Thyroid gland (tissue), 4 donors: ENCODE data around the gene SERTAD1. TPM values are rescaled to one million over a fixed set of nuclear protein-coding genes. Genes with fewer than 3 reads are reported as not detected.
"Not testable (repeated sequence)": the region's sequence is repeated elsewhere in the genome, so short reads cannot be mapped to it uniquely, and the experiment has no call there.

Source experiments
- DNase-seq, 2 donors: peaks; one replicate each; pipeline ENCODE4 v3.0.0-alpha.2; 2019
- H3K27ac ChIP-seq, 3 donors: fragments of 200-600 bp; sonication (generic); 1 replicate in 2 of 3; 2 replicates in 1 of 3; pipeline ENCODE4 v1.5.1; 2016 to 2019; ENCODE audit warnings: mild to moderate bottlenecking in 1 of 3, moderate library complexity in 1 of 3
- H3K27me3 ChIP-seq: fragments of 200-600 bp; sonication (generic); one replicate; pipeline ENCODE4 v1.5.1; 2019
- H3K36me3 ChIP-seq, 2 donors: fragments of 200-600 bp; sonication (generic); one replicate each; pipeline ENCODE4 v1.5.1; 2016 to 2019
- H3K4me1 ChIP-seq, 2 donors: fragments of 200-600 bp; sonication (generic); one replicate each; pipeline ENCODE4 v1.5.1; 2017 to 2019
- H3K4me3 ChIP-seq, 3 donors: fragments of 200-600 bp; sonication (generic); replicated peaks in 1 of 3; 1 replicate in 2 of 3; 2 replicates in 1 of 3; pipeline ENCODE4 v1.5.1; 2016; ENCODE audit warnings: mild to moderate bottlenecking in 1 of 3
- H3K9me3 ChIP-seq: fragments of 200-600 bp; sonication (generic); one replicate; pipeline ENCODE4 v1.5.1; 2017
- CTCF ChIP-seq, 6 experiments: fragments of 200-600 bp in 3 of 6; fragments of 450-650 bp in 3 of 6; sonication (generic) in 3 of 6; IDR thresholded peaks; one replicate each; pipeline ENCODE4 v1.5.1; 2016 to 2019; ENCODE audit warnings: antibody characterized with exemption in 6 of 6, mild to moderate bottlenecking in 2 of 6, inconsistent platforms in 1 of 6, moderate library complexity in 1 of 6
- POLR2A ChIP-seq, 2 donors: fragments of 450-650 bp; IDR thresholded peaks; one replicate each; pipeline ENCODE4 v1.6.1; 2017; ENCODE audit warnings: antibody characterized with exemption in 2 of 2, mild to moderate bottlenecking in 2 of 2, moderate library complexity in 1 of 2
- WGBS, 2 donors: methylation state at CpG; one replicate each; pipeline ENCODE4 v1.1.5; 2017; 5-methylcytosine and 5-hydroxymethylcytosine counted together
- intact Hi-C: fragments of 100-400 bp; cut with DNase I; formaldehyde crosslinking; loops from one replicate; pipeline ENCODE4 v1.15.1; 2023
- total RNA-seq, 4 donors: library from RNA; depleted of rRNA; stranded (reverse); fragments of >200 nt; gene quantifications; one replicate each; pipeline ENCODE4 v1.2.3, GENCODE V29; 2016

Gene SERTAD1
- total RNA-seq, 4 donors from 2014 or later: 12.6 to 19.9 (median 15.1) TPM

- Histone ChIP-seq H3K4me3 (no peak overlapping the region), H3K27ac (no peak overlapping the region), H3K4me1 (peaks cover 3 to 18% of the 10 kb centered on the region in 2 donors), H3K36me3 (peaks cover 15 to 17% of the 10 kb centered on the region in 2 donors), H3K27me3 (no peaks in the 10 kb centered on the region), H3K9me3 (no peaks in the 10 kb centered on the region)
- 92 to 98% methylated on average over 3 of the region's 3 CpGs for WGBS, 2 donors
- DNase-seq: no peak
- intact Hi-C loops: no loop called here
- no peak for TF ChIP-seq POLR2A (IDR thresholded peaks at IDR 0.05)
Measured at GRCh38 chr19:40438284-40438683, 12.5 kb upstream of the SERTAD1 start.

- Histone ChIP-seq H3K4me3 (peak overlapping the region in 1 of 3 donors; percentile 27), H3K27me3 (no peaks in the 10 kb centered on the region), H3K27ac (peak overlapping the region; percentile 57 to 93 (median 92)), H3K9me3 (no peaks in the 10 kb centered on the region), H3K36me3 (no peaks in the 10 kb centered on the region), H3K4me1 (peaks cover 7 to 17% of the 10 kb centered on the region in 2 donors)
- peak in 1 of 2 donors; percentile 68 for TF ChIP-seq POLR2A (IDR thresholded peaks at IDR 0.05)
- TF ChIP-seq CTCF (IDR thresholded peaks at IDR 0.05): no peak
- intact Hi-C loops: no loop called here
- DNase-seq: peak; percentile 92 to 93
- WGBS, 2 donors: 1 to 3% methylated on average over 21 to 27 of the region's 50 CpGs
Measured at GRCh38 chr19:40433391-40434216, 7.8 kb upstream of the SERTAD1 start.

GRCh38 chr19:40432760-40433159, 7.0 kb upstream of the SERTAD1 start:
- Histone ChIP-seq H3K27ac (peak overlapping the region; percentile 57 to 93 (median 92)), H3K4me1 (peaks cover 7 to 17% of the 10 kb centered on the region in 2 donors), H3K4me3 (peak overlapping the region in 1 of 3 donors; percentile 27)
- H3K27me3 ChIP-seq, intact Hi-C loops, H3K36me3 ChIP-seq, H3K9me3 ChIP-seq, DNase-seq: not testable (repeated sequence)
- 29 to 43% methylated on average over 7 of the region's 7 CpGs for WGBS, 2 donors

GRCh38 chr19:40431698-40432097, 5.9 kb upstream of the SERTAD1 start:
- Histone ChIP-seq H3K36me3 (no peaks in the 10 kb centered on the region), H3K4me1 (peaks cover 7 to 17% of the 10 kb centered on the region in 2 donors), H3K4me3 (no peak overlapping the region), H3K9me3 (no peaks in the 10 kb centered on the region), H3K27ac (no peak overlapping the region), H3K27me3 (no peaks in the 10 kb centered on the region)
- TF ChIP-seq CTCF (IDR thresholded peaks at IDR 0.05): no peak
- no peak for TF ChIP-seq POLR2A (IDR thresholded peaks at IDR 0.05)
- intact Hi-C loops: no loop called here
- no peak for DNase-seq
- 92 to 93% methylated on average over 3 of the region's 3 CpGs for WGBS, 2 donors

GRCh38 chr19:40430242-40430641, 4.5 kb upstream of the SERTAD1 start:
- 91 to 98% methylated on average over 10 of the region's 10 CpGs for WGBS, 2 donors
- DNase-seq, H3K36me3 ChIP-seq, H3K27me3 ChIP-seq, H3K9me3 ChIP-seq, H3K27ac ChIP-seq, intact Hi-C loops, H3K4me3 ChIP-seq: not testable (repeated sequence)
- H3K4me1 ChIP-seq: peaks cover 7 to 17% of the 10 kb centered on the region in 2 donors

- H3K27me3 ChIP-seq, H3K27ac ChIP-seq, H3K9me3 ChIP-seq, DNase-seq, intact Hi-C loops, H3K4me3 ChIP-seq, H3K36me3 ChIP-seq: not testable (repeated sequence)
- 95 to 97% methylated on average over 7 of the region's 7 CpGs for WGBS, 2 donors
- peaks cover 19 to 22% of the 10 kb centered on the region in 2 donors for H3K4me1 ChIP-seq
Measured at GRCh38 chr19:40428197-40428596, 2.4 kb upstream of the SERTAD1 start.
